OCI-LY3 (cell line): Measurements from ENCODE around the gene BBS12.

ENCODE experiments used
- H2AFZ ChIP-seq: fragments of 200-600, 300-600 bp; shearing (Covaris generic); 2 replicates; pipeline ENCODE4 v1.6.0; 2014; ENCODE audit warnings: antibody characterized with exemption, low read depth, low read length
- H3K27ac ChIP-seq: fragments of 200-600, 300-600 bp; sonication (generic); 2 replicates; pipeline ENCODE4 v1.5.1; 2014; ENCODE audit warnings: mild to moderate bottlenecking, low read length, moderate library complexity, mixed read lengths
- H3K27me3 ChIP-seq: fragments of 200-600, 300-600 bp; sonication (generic); 2 replicates; pipeline ENCODE4 v1.6.1; 2014; ENCODE audit warnings: low read depth, low read length, mixed read lengths
- H3K36me3 ChIP-seq: fragments of 200-600, 300-600 bp; sonication (generic); replicated peaks from 2 replicates; pipeline ENCODE3; 2014; ENCODE audit warnings: low read depth, low read length, mixed read lengths
- H3K4me1 ChIP-seq: fragments of 300-600, 200-600 bp; sonication (generic); 2 replicates; pipeline ENCODE4 v1.6.1; 2014; ENCODE audit warnings: low read length, mixed read lengths
- H3K4me2 ChIP-seq: fragments of 200-600, 300-600 bp; sonication (generic); 2 replicates; pipeline ENCODE4 v1.6.1; 2014; ENCODE audit warnings: low read length, mixed read lengths
- H3K4me3 ChIP-seq: fragments of 300-600, 200-600 bp; sonication (generic); 2 replicates; pipeline ENCODE4 v1.5.1; 2014; ENCODE audit warnings: antibody characterized with exemption, mild to moderate bottlenecking, low read length, moderate library complexity
- H3K79me2 ChIP-seq: fragments of 300-600, 200-600 bp; shearing (Covaris generic); 2 replicates; pipeline ENCODE4 v1.6.1; 2014; ENCODE audit warnings: mild to moderate bottlenecking, low read length, mixed read lengths
- H3K9ac ChIP-seq: fragments of 300-600, 200-600 bp; shearing (Covaris generic); 2 replicates; pipeline ENCODE4 v1.6.0; 2014; ENCODE audit warnings: mild to moderate bottlenecking, low read length, moderate library complexity
- H3K9me3 ChIP-seq: fragments of 200-600, 300-600 bp; shearing (Covaris generic); 2 replicates; pipeline ENCODE4 v1.6.1; 2014; ENCODE audit warnings: low read length, mixed read lengths; ENCODE audit not compliant: insufficient read depth
- H4K20me1 ChIP-seq: fragments of 200-600, 300-600 bp; sonication (generic); 2 replicates; pipeline ENCODE4 v1.6.1; 2016; ENCODE audit warnings: low read length, mixed read lengths; ENCODE audit not compliant: insufficient read depth
- CTCF ChIP-seq: fragments of 200-600, 300-600 bp; sonication (generic); IDR thresholded peaks from 2 replicates; pipeline ENCODE4 v1.5.1; 2014; ENCODE audit warnings: antibody characterized with exemption, low read length, low read depth
- EZH2phosphoT487 ChIP-seq: fragments of 200-600 bp; shearing (Covaris generic); IDR thresholded peaks from 2 replicates; pipeline ENCODE4 v1.6.1; 2018; ENCODE audit warnings: antibody characterized with exemption, mixed run types, low read depth

Gene BBS12

GRCh38 chr4:122766950-122767349 is 34.4 kb downstream of the BBS12 start:
- Histone ChIP-seq H2AFZ (no peak overlapping the region), H3K4me1 (peaks cover 23% of the 10 kb centered on the region), H4K20me1 (no peaks in the 10 kb centered on the region), H3K9ac (no peak overlapping the region), H3K27ac (no peak overlapping the region), H3K4me2 (no peak overlapping the region), H3K4me3 (no peak overlapping the region), H3K36me3 (no peaks in the 10 kb centered on the region), H3K9me3 (no peaks in the 10 kb centered on the region), H3K79me2 (no peaks in the 10 kb centered on the region), H3K27me3 (no peaks in the 10 kb centered on the region)
- no peak for TF ChIP-seq EZH2phosphoT487
- TF ChIP-seq CTCF, result no peak

DNA sequence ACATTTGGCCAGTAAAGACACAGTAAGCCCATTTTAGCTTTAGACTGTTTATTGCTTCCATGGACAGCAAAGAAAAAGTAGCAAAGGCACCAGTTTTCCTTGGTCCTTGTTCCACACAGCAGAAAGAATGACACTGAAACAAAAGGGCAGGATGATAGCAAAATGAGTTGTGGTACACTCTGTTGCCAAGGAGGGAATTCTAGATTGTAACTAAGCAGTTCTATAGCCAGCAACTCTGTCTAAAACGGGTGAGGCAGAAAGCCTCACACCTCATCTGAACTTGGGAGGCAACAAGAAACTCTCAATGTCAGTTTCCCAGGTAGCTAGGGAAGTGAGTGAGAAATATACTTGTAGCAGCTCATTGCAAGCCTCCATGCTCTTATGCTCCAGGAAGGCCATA is 39.2 kb downstream of the BBS12 start:
- H3K27me3 ChIP-seq, result no peaks in the 10 kb centered on the region
- H3K9ac ChIP-seq, result no peak overlapping the region
- H3K36me3 ChIP-seq, result no peaks in the 10 kb centered on the region
- no peak overlapping the region for H3K27ac ChIP-seq
- H2AFZ ChIP-seq, result no peak overlapping the region
- H3K79me2 ChIP-seq, result no peaks in the 10 kb centered on the region
- H3K4me2 ChIP-seq, result no peak overlapping the region
- no peak for TF ChIP-seq CTCF
- no peak for TF ChIP-seq EZH2phosphoT487
- H4K20me1 ChIP-seq, result no peaks in the 10 kb centered on the region
- peaks cover 9% of the 10 kb centered on the region for H3K4me1 ChIP-seq
- H3K4me3 ChIP-seq, result no peak overlapping the region
- no peaks in the 10 kb centered on the region for H3K9me3 ChIP-seq

DNA sequence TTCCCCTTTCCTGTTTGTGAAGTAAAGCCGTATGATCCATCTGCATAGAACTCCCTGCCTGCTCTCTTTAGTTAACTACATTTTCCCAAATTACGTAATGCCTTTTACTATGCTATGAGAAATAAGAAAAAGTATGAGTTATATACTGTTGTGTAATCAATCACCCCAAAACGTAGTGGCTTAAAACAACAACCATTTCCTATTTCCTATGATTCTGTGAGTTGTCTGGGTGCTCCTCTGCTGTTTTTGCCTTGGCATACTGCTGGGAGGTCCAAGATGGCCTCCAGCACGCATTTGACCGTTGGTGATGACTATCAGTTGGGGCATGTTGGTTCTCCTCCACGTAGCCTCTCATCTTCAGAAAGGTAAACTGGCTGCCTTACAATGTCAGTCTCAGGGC is 39.8 kb downstream of the BBS12 start:
- Histone ChIP-seq H3K4me1 (peaks cover 10% of the 10 kb centered on the region), H3K36me3 (no peaks in the 10 kb centered on the region), H3K27me3 (no peaks in the 10 kb centered on the region), H3K79me2 (no peaks in the 10 kb centered on the region), H2AFZ (no peak overlapping the region), H3K9me3 (no peaks in the 10 kb centered on the region), H3K9ac (no peak overlapping the region), H3K27ac (no peak overlapping the region), H4K20me1 (no peaks in the 10 kb centered on the region), H3K4me2 (no peak overlapping the region), H3K4me3 (no peak overlapping the region)
- no peak for TF ChIP-seq CTCF
- no peak for TF ChIP-seq EZH2phosphoT487

GRCh38 chr4:122772986-122773385 is 40.5 kb downstream of the BBS12 start:
- Histone ChIP-seq H3K79me2 (no peaks in the 10 kb centered on the region), H3K4me1 (peaks cover 10% of the 10 kb centered on the region), H4K20me1 (no peaks in the 10 kb centered on the region), H3K27ac (no peak overlapping the region), H3K9ac (no peak overlapping the region), H3K27me3 (no peaks in the 10 kb centered on the region), H3K4me3 (no peak overlapping the region), H2AFZ (no peak overlapping the region), H3K9me3 (no peaks in the 10 kb centered on the region), H3K36me3 (no peaks in the 10 kb centered on the region), H3K4me2 (no peak overlapping the region)
- TF ChIP-seq CTCF, result no peak
